A549 (cell line): ENCODE data around the gene FOSL2. TPM values are rescaled to one million over a fixed set of nuclear protein-coding genes. Genes with fewer than 3 reads are reported as not detected.

ENCODE experiments used
- ATAC-seq, 2 experiments: fragments of 200-7000 bp in 1 of 2; fragments of >200 bp in 1 of 2; cut with Nextera tagmentation in 1 of 2; cut with Tn5 transposase in 1 of 2; 3 replicates each; pipeline versions ENCODE4 v1.8.0 to v1.9.1; 2018 to 2020; ENCODE audit warnings: mild to moderate bottlenecking in 1 of 2, moderate library complexity in 1 of 2
- CTCF ChIA-PET: fragments of 300-600 bp; sonication (Branson Sonifier 250); formaldehyde crosslinking; extraction: SDS; loops from one replicate; lab custom pipeline; 2021; ENCODE audit warnings: antibody characterized with exemption, inconsistent platforms; lab: Yijun Ruan, JAX
- POLR2A ChIA-PET: fragments of 350-600 bp; formaldehyde crosslinking; extraction: SDS; loops from one replicate; lab custom pipeline; 2021; ENCODE audit warnings: antibody characterized with exemption, inconsistent platforms; lab: Yijun Ruan, JAX
- DNase-seq, 2 experiments: peaks; one replicate each; pipeline versions ENCODE4 v3.0.0 to v3.0.0-alpha.2; 2011 to 2016; ENCODE audit warnings: low read depth in 1 of 2, low spot score in 1 of 2
- FAIRE-seq: peaks from 2 replicates; lab custom pipeline; 2011; peaks lifted over from hg19 to GRCh38; lab: Jason Lieb, UNC
- H3K27ac ChIP-seq, 2 experiments: fragments of >200 bp; sonication (Bioruptor Twin); formaldehyde crosslinking; 3 replicates each; pipeline ENCODE4 v1.5.1; 2016 to 2017
- H3K4me1 ChIP-seq: fragments of >200 bp; sonication (Bioruptor Twin); formaldehyde crosslinking; 3 replicates; pipeline ENCODE4 v1.6.1; 2016
- H3K4me2 ChIP-seq: fragments of >200 bp; sonication (Bioruptor Twin); formaldehyde crosslinking; 3 replicates; pipeline ENCODE4 v1.6.1; 2016
- H3K4me3 ChIP-seq: fragments of >200 bp; sonication (Bioruptor Twin); formaldehyde crosslinking; 3 replicates; pipeline ENCODE4 v1.5.1; 2016
- H3K9me3 ChIP-seq: fragments of >200 bp; sonication (Bioruptor Twin); formaldehyde crosslinking; 3 replicates; pipeline ENCODE4 v1.6.1; 2016
- CBX2 ChIP-seq: fragments of 200-600 bp; sonication (generic); IDR thresholded peaks from 2 replicates; pipeline ENCODE4 v1.6.1; 2016; ENCODE audit warnings: low read depth, mild to moderate bottlenecking, borderline replicate concordance
- FOSL2 ChIP-seq, 2 experiments: fragments of 450-650 bp in 1 of 2; fragments of >200 bp in 1 of 2; sonication (Bioruptor Twin) in 1 of 2; formaldehyde crosslinking; IDR thresholded peaks; 2 replicates each; pipeline versions ENCODE4 v1.5.0 to v1.6.1; 2016 to 2020; ENCODE audit warnings: mild to moderate bottlenecking in 1 of 2, moderate library complexity in 1 of 2
- FOXS1 ChIP-seq: fragments of 250-450 bp; sonication (Bioruptor Pico); IDR thresholded peaks from 2 replicates; pipeline ENCODE4 v1.5.0; 2020; ENCODE audit warnings: mild to moderate bottlenecking, moderate library complexity
- JUN ChIP-seq, 2 experiments: fragments of >200 bp; sonication (Bioruptor Twin); formaldehyde crosslinking; IDR thresholded peaks; 2 replicates in 1 of 2; 3 replicates in 1 of 2; pipeline ENCODE4 v1.6.1; 2016 to 2017
- KDM5A ChIP-seq: fragments of 200-600 bp; sonication (generic); IDR thresholded peaks from 2 replicates; pipeline ENCODE4 v1.6.1; 2016; ENCODE audit warnings: antibody characterized with exemption, mild to moderate bottlenecking
- MAFK ChIP-seq: fragments of 450-650 bp; IDR thresholded peaks from 2 replicates; pipeline ENCODE4 v1.6.1; 2014; ENCODE audit not compliant: partially characterized antibody
- MAZ ChIP-seq: fragments of 150-350 bp; IDR thresholded peaks from 2 replicates; pipeline ENCODE4 v1.6.1; 2014; ENCODE audit warnings: antibody characterized with exemption, low read depth, low read length, borderline replicate concordance
- NFE2L2 ChIP-seq: fragments of 150-350 bp; conservative IDR thresholded peaks from 2 replicates; pipeline ENCODE4 v1.6.1; 2014; ENCODE audit warnings: low read length
- PHF8 ChIP-seq: fragments of 200-600 bp; sonication (generic); IDR thresholded peaks from 2 replicates; pipeline ENCODE4 v1.6.1; 2016; ENCODE audit warnings: low read depth, mild to moderate bottlenecking, antibody characterized with exemption, moderate library complexity, borderline replicate concordance
- POLR2A ChIP-seq: IDR thresholded peaks from 2 replicates; pipeline ENCODE4 v1.6.1; 2012; ENCODE audit warnings: mild to moderate bottlenecking, low read length
- RAD21 ChIP-seq, 2 experiments: fragments of >200 bp in 1 of 2; sonication (Bioruptor Twin) in 1 of 2; formaldehyde crosslinking in 1 of 2; IDR thresholded peaks in 1 of 2; conservative IDR thresholded peaks in 1 of 2; 2 replicates in 1 of 2; 3 replicates in 1 of 2; pipeline ENCODE4 v1.6.1; 2012 to 2018; ENCODE audit warnings: inconsistent platforms in 1 of 2
- RARB ChIP-seq: fragments of 250-450 bp; sonication (Bioruptor Pico); IDR thresholded peaks from 2 replicates; pipeline ENCODE4 v1.8.0; 2021; ENCODE audit warnings: mild to moderate bottlenecking, moderate library complexity
- RFX5 ChIP-seq: fragments of 450-650 bp; IDR thresholded peaks from 2 replicates; pipeline ENCODE4 v1.7.1; 2014; ENCODE audit warnings: antibody characterized with exemption, mild to moderate bottlenecking, moderate library complexity
- RNF2 ChIP-seq: fragments of 200-600 bp; sonication (generic); IDR thresholded peaks from 2 replicates; pipeline ENCODE4 v1.6.1; 2016; ENCODE audit warnings: low read depth, mild to moderate bottlenecking, antibody characterized with exemption, moderate library complexity, borderline replicate concordance
- SREBF2 ChIP-seq: fragments of 450-650 bp; IDR thresholded peaks from 2 replicates; pipeline ENCODE4 v1.6.1; 2014; ENCODE audit warnings: mild to moderate bottlenecking, moderate library complexity
- TP53 ChIP-seq: fragments of 250-450 bp; sonication (Bioruptor Pico); IDR thresholded peaks from 2 replicates; pipeline ENCODE4 v1.5.0; 2021; ENCODE audit warnings: mild to moderate bottlenecking, moderate library complexity
- ZC3H11A ChIP-seq: fragments of 450-650 bp; IDR thresholded peaks from 2 replicates; pipeline ENCODE4 v1.6.1; 2014; ENCODE audit warnings: antibody characterized with exemption, mild to moderate bottlenecking
- ZNF302 ChIP-seq: fragments of 250-450 bp; sonication (Bioruptor Pico); IDR thresholded peaks from 2 replicates; pipeline ENCODE4 v1.9.0; 2021; ENCODE audit warnings: inconsistent platforms, mild to moderate bottlenecking, moderate library complexity
- WGBS: methylation state at CpG from one replicate; pipeline ENCODE4 v1.1.6; 2017; ENCODE audit errors: missing lambda C conversion rate; 5-methylcytosine and 5-hydroxymethylcytosine counted together
- polyA plus RNA-seq, 4 experiments: library from polyadenylated mRNA; depleted of rRNA in 3 of 4; stranded (reverse); fragments of >200 nt; fragmentation: RNase III in 1 of 4; extraction: RNeasy Plus Mini Kit Qiagen cat#74134 plus additional on column Dnase treatment in 1 of 4; gene quantifications; 2 replicates in 3 of 4; 3 replicates in 1 of 4; pipeline ENCODE4 v1.2.3, GENCODE V29; 2011 to 2017
- TF ChIP-seq, protein P1 (sequence below): fragments of 250-450 bp; sonication (Bioruptor Pico); IDR thresholded peaks from 2 replicates; pipeline ENCODE4 v1.5.0; 2020; ENCODE audit warnings: low read depth, mild to moderate bottlenecking, moderate library complexity
- TF ChIP-seq, protein P2 (sequence below): fragments of >200 bp; sonication (Bioruptor Twin); formaldehyde crosslinking; IDR thresholded peaks from 3 replicates; pipeline ENCODE4 v1.6.1; 2016
- TF ChIP-seq, protein P3 (sequence below): IDR thresholded peaks from 2 replicates; pipeline ENCODE4 v1.6.1; 2012

FOSL2 gene
- polyA plus RNA-seq, 2 of the 4 experiments (the other 2 are of a cell fraction): 45.7 to 73.4 TPM

DNA sequence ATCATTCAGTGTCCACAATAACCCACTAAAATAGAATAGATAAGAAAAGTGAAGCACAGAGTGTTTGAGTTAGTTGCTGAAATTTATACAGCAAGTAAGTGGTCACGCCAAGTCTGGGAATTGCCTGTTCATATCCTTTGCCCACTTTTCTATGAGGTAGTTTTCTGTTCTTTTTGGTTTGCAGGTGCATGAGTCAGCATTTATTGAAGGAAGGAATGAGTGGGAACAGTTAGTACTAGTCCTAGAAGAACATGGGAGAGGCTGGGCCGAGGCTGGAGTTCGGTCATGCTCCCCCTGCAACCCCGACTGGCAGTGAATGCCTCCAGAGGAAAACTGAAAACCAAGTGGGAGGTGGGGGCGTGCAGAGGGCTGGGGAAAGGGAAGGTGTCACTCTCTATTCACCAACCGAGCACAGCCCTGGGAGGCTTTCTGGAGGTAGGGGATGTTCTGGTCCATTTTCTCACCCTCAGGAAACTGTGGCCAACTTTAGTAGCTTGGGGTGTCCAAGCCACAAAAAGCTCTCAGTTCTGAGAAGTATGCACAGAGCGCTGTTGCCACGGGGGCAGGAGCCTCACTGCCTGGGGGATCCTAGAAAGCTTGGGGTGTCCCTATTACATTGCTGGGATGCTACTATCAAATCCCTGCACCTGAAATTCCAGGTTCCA is 41.4 kb downstream of the FOSL2 start:
- ATAC-seq: no peak
- H3K9me3 ChIP-seq: peaks cover 15% of the 10 kb centered on the region
- FAIRE-seq: no peak
- WGBS: 86% methylated on average over 8 of the region's 8 CpGs
- CTCF ChIA-PET: interaction anchor here (0.7 to 1.0 kb wide), 3 partner anchors 12 to 750 kb away, joined by 3 to 5 read pairs (median 3); no protein-coding TSS in a partner anchor
- TF ChIP-seq NFE2L2 (peak; percentile 94), MAFK (peak; percentile 97), KDM5A (no peak)
- TF ChIP-seq, all 56 proteins: peak for 2
- H3K27ac ChIP-seq: peak overlapping the region; percentile 63 to 83; a peak in 4 of 6 replicates
- no peak overlapping the region for H3K4me3 ChIP-seq
- no peak overlapping the region for H3K4me2 ChIP-seq
- peaks cover 31% of the 10 kb centered on the region for H3K4me1 ChIP-seq
- POLR2A ChIA-PET: no interaction called here
- no peak for DNase-seq

DNA sequence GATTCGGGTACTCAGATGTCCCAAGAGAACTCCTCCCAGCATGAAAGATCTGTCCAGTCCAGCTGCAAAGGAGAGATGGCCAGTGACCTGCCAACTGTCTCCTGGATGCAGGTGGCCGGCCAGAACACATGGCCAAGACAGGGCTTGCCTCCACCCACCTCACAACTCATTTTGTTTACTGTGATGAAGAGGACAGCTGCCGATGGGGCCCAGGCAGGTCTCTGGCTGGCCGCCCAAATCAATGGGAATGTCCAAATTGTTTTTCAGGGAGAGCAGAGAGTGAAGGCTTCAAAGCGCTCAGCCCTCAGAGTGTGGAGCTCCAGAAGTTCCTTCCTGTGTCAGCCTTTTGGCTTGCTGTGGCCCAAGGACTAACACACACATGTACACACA is 41.9 kb downstream of the FOSL2 start:
- CTCF ChIA-PET: interaction anchor here (0.7 to 1.0 kb wide), 3 partner anchors 12 to 751 kb away, joined by 3 to 5 read pairs (median 3); no protein-coding TSS in a partner anchor
- POLR2A ChIA-PET: no interaction called here

DNA sequence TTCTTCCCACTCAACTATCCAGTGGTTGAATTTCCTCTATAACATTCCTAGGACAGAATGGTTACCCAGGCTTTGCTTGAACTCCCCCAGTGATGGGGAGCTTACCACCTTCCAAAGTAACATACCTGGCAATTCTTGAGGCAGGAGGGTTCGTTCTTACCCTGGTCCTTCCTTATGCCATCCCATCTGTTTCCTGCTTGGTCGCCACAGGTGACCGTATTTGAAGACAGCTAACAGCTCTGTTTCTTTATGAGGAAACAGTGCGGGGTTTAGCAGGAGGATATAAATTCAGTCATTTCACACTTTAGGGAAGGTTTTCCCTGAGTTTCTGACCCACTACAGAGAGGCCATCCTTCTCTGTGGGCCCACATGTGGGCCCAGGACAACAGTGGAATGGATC is 42.6 kb downstream of the FOSL2 start:
- POLR2A ChIA-PET: interaction anchor here (1.3 kb wide), 1 partner anchor 45 kb away, joined by 5 read pairs; no protein-coding TSS in a partner anchor
- ATAC-seq: no peak
- H3K4me2 ChIP-seq: peak overlapping the region; percentile 52
- 89% methylated on average over 4 of the region's 4 CpGs for WGBS
- H3K27ac ChIP-seq: peak overlapping the region; percentile 63 to 83
- peaks cover 15% of the 10 kb centered on the region for H3K9me3 ChIP-seq
- FAIRE-seq: no peak
- H3K4me3 ChIP-seq: no peak overlapping the region
- H3K4me1 ChIP-seq: peaks cover 31% of the 10 kb centered on the region
- TF ChIP-seq ZC3H11A (no peak), SREBF2 (no peak), TP53 (CRISPR knock-in tag) (no peak), POLR2A (no peak), NFE2L2 (no peak), RNF2 (no peak), FOSL2 (IDR thresholded peaks at IDR 0.05) (no peak), FOSL2 (CRISPR knock-in tag; IDR thresholded peaks at IDR 0.05) (no peak), PHF8 (no peak)
- CTCF ChIA-PET: interaction anchor here (0.6 to 1.7 kb wide), 8 partner anchors 11 to 731 kb away, joined by 3 to 12 read pairs (median 4); no protein-coding TSS in a partner anchor
- no peak for DNase-seq

More for the DNA sequence above, 41.9 kb downstream of the FOSL2 start:
- DNase-seq (no peak), FAIRE-seq (no peak), ATAC-seq (no peak)
- Histone ChIP-seq H3K4me2 (no peak overlapping the region), H3K27ac (peak overlapping the region; percentile 63 to 83; a peak in 5 of 6 replicates), H3K4me1 (peaks cover 31% of the 10 kb centered on the region), H3K4me3 (no peak overlapping the region), H3K9me3 (peaks cover 15% of the 10 kb centered on the region)
- TF ChIP-seq, protein P1, sequence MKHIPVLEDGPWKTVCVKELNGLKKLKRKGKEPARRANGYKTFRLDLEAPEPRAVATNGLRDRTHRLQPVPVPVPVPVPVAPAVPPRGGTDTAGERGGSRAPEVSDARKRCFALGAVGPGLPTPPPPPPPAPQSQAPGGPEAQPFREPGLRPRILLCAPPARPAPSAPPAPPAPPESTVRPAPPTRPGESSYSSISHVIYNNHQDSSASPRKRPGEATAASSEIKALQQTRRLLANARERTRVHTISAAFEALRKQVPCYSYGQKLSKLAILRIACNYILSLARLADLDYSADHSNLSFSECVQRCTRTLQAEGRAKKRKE (CRISPR knock-in tag): no peak
- no peak for TF ChIP-seq MAZ
- TF ChIP-seq, protein P2, sequence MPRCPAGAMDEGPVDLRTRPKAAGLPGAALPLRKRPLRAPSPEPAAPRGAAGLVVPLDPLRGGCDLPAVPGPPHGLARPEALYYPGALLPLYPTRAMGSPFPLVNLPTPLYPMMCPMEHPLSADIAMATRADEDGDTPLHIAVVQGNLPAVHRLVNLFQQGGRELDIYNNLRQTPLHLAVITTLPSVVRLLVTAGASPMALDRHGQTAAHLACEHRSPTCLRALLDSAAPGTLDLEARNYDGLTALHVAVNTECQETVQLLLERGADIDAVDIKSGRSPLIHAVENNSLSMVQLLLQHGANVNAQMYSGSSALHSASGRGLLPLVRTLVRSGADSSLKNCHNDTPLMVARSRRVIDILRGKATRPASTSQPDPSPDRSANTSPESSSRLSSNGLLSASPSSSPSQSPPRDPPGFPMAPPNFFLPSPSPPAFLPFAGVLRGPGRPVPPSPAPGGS: no peak
- WGBS: 86% methylated on average over 5 of the region's 5 CpGs

DNA sequence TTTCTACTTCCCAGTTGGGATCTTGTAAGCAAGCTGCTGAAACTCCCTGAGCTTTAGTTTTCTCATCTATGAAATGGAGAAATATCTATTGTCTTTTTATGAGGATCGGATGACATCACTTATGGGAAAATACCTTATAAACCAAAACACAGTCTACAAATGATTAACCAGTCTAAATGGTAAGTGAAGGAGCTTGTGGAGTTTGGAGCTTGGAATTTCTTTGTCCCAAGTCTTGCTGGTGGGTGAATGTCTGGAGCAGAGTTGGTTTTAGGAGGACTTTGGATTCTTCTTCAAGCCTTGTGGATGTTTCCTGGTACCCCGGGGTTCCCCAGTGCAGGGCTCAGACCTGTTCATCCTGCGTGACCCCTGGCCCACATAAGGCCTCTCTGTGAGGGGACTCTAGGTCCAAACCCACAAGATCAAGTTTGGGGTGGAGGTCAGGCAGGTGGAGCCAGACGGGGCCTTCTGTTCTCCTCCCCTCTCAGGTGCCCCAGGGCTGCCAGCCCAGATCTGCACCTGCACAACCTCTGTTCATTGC is 43.2 kb downstream of the FOSL2 start:
- DNase-seq: peak; percentile 35 to 73
- TF ChIP-seq CBX2 (no peak), RFX5 (no peak), JUN (IDR thresholded peaks at IDR 0.05) (no peak), ZNF302 (CRISPR knock-in tag) (no peak), RAD21 (conservative IDR thresholded peaks at IDR 0.05 in 1 of 2, IDR thresholded peaks at IDR 0.05 in 1 of 2) (no peak), FOXS1 (CRISPR knock-in tag) (no peak), RARB (CRISPR knock-in tag) (no peak), ZC3H11A (no peak)
- TF ChIP-seq, protein P3, sequence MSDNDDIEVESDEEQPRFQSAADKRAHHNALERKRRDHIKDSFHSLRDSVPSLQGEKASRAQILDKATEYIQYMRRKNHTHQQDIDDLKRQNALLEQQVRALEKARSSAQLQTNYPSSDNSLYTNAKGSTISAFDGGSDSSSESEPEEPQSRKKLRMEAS: no peak
- peak in 1 of 2 experiments; percentile 46; a peak in 3 of 6 replicates for ATAC-seq
- 52% methylated on average over 4 of the region's 4 CpGs for WGBS
- peaks cover 15% of the 10 kb centered on the region for H3K9me3 ChIP-seq
- peak overlapping the region; percentile 52 for H3K4me2 ChIP-seq
- peaks cover 31% of the 10 kb centered on the region for H3K4me1 ChIP-seq
- H3K27ac ChIP-seq: peak overlapping the region; percentile 63 to 83
- H3K4me3 ChIP-seq: no peak overlapping the region
- ChIA-PET CTCF (interaction anchor here (0.6 to 1.7 kb wide), 8 partner anchors 9 to 732 kb away, joined by 3 to 12 read pairs (median 3); no protein-coding TSS in a partner anchor), POLR2A (interaction anchor here (1.3 kb wide), 1 partner anchor 45 kb away, joined by 5 read pairs; no protein-coding TSS in a partner anchor)
- peak; percentile 28 for FAIRE-seq
